ENCODE data around the gene SNRNP48. TPM values are rescaled to one million over a fixed set of nuclear protein-coding genes. Genes with fewer than 3 reads are reported as not detected.

The SNRNP48 gene, protein sequence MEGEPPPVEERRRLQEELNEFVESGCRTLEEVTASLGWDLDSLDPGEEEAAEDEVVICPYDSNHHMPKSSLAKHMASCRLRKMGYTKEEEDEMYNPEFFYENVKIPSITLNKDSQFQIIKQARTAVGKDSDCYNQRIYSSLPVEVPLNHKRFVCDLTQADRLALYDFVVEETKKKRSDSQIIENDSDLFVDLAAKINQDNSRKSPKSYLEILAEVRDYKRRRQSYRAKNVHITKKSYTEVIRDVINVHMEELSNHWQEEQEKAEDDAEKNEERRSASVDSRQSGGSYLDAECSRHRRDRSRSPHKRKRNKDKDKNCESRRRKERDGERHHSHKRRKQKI
- 10 to 100 TPM in 2 of 4 donors, 1 to 10 TPM in 2; 8.8 to 15.3 (median 10.7) TPM for total RNA-seq

DNA sequence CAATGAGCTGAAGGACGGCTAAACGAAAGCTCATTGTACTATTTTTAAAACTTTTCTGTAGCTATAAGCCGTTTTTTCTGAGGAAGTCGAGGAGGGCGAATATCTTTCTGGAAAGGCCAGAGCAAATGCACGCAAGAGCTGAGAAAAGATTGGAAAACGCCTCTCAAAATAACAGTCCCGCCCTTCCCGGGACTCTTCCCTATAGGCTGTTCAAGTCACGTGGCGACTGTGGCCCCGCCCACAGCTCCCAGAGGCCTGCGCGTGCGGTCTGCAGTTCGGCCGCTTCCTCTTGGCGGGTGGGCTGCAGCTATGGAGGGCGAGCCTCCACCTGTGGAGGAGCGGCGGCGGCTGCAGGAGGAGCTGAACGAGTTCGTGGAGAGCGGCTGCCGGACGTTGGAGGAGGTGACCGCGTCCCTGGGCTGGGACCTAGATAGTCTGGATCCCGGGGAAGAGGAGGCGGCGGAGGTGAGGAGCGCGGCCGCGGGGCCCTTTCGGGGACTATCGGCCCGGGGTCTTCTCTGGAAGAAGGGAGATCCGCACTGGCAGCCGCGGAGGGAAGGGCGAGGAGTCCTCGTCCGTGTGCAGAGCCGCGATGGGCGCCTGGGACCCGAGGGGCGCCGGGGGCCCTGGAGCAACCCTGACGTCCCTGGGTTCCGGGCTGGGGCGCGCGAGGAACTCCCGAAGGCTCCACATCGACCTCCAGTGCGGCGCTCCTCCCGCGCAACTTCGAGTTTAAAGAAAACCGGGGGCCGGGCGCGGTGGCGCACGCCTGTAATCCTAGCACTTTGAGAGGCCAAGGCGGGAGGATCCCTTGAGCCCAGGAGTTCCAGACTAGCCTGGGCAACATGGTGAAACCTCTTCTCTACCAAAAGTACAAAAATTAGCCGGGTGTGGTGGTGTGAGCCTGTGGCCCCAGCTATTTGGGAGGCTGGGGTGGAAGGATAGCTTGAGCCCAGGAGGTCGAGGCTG, at the start of gene SNRNP48:
Gene SNRNP48 (plus strand): TSS at position 250 of the 969 bp plus-strand sequence. CDS start 60 bp downstream, at position 310.
- no peak for TF ChIP-seq POLR2A (IDR thresholded peaks at IDR 0.05)
- TF ChIP-seq, protein P1, sequence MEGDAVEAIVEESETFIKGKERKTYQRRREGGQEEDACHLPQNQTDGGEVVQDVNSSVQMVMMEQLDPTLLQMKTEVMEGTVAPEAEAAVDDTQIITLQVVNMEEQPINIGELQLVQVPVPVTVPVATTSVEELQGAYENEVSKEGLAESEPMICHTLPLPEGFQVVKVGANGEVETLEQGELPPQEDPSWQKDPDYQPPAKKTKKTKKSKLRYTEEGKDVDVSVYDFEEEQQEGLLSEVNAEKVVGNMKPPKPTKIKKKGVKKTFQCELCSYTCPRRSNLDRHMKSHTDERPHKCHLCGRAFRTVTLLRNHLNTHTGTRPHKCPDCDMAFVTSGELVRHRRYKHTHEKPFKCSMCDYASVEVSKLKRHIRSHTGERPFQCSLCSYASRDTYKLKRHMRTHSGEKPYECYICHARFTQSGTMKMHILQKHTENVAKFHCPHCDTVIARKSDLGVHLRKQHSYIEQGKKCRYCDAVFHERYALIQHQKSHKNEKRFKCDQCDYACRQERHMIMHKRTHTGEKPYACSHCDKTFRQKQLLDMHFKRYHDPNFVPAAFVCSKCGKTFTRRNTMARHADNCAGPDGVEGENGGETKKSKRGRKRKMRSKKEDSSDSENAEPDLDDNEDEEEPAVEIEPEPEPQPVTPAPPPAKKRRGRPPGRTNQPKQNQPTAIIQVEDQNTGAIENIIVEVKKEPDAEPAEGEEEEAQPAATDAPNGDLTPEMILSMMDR (IDR thresholded peaks at IDR 0.05): no peak
- 1 to 2% methylated on average over 64 to 69 of the region's 72 CpGs for WGBS, 2 donors
- DNase-seq (ENCODE audit: low spot score in 2 of 2): peak; percentile 96 to 98
- peak within 1 kb of the TSS; percentile 92 for H3K4me3 ChIP-seq (ENCODE audit: low read depth, poor library complexity, severe bottlenecking)
- intact Hi-C loops (cut with DNase I; ENCODE audit: low total_unique reads): no loop called here

DNA sequence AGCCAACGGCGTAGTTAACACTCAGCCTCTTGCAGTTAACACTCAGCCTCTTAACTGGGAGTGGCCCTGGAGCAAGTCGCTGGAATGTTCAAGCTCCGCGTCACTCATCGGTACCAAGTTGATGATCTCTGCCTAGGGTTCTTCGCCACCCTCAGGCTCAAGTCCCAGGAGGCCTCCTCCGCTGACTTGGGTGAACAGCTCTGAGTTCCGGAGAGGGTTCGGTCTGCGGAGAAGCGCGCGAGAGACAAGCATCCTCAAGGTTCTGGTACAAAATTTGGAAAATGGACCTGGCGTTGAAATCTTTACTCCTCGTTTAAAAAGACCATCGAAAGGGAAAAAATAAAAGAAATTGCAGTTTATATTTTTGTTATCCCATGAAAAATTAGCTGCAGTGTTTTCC, 49.4 kb upstream of the SNRNP48 start:
- DNase-seq (ENCODE audit: low spot score in 2 of 2): no peak
- H3K4me3 ChIP-seq (ENCODE audit: low read depth, poor library complexity, severe bottlenecking): no peak overlapping the region
- no peak for TF ChIP-seq POLR2A (IDR thresholded peaks at IDR 0.05)
- TF ChIP-seq, protein P1 (IDR thresholded peaks at IDR 0.05): no peak
- 17 to 21% methylated on average over 17 of the region's 17 CpGs for WGBS, 2 donors
- intact Hi-C loops (cut with DNase I; ENCODE audit: low total_unique reads): no loop called here

DNA sequence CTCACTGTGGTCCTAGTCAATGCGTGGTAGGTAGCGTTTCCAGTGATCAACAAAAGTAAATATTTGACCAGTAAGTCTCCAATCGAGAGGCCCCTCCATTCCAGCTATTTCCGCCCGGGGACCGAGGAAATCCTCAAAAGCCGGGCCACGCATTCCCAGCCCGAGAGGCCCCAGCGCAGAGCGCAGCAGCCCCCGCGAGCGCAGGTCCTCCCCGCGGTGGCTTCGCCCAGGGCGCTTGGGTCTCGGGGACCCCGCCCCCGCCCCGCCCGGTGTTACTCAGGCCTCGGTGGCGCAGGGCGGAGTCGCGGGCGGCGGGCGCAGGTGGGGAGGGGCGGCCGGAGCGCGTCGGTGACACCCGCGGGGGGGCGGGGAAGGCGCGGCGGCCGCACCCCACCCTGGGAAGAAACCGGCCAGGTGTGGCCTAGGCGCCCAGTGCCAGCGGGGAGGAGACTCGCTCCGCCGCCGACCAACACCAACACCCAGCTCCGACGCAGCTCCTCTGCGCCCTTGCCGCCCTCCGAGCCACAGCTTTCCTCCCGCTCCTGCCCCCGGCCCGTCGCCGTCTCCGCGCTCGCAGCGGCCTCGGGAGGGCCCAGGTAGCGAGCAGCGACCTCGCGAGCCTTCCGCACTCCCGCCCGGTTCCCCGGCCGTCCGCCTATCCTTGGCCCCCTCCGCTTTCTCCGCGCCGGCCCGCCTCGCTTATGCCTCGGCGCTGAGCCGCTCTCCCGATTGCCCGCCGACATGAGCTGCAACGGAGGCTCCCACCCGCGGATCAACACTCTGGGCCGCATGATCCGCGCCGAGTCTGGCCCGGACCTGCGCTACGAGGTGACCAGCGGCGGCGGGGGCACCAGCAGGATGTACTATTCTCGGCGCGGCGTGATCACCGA, 48.6 kb upstream of the SNRNP48 start, which contains the start of gene DSP:
Gene DSP (plus strand): TSS at position 497 of the 890 bp plus-strand sequence. CDS start 245 bp downstream, at position 742.
- intact Hi-C loops (cut with DNase I; ENCODE audit: low total_unique reads): no loop called here
- WGBS, 2 donors: 1 to 3% methylated on average over 15 to 68 of the region's 105 CpGs

DNA sequence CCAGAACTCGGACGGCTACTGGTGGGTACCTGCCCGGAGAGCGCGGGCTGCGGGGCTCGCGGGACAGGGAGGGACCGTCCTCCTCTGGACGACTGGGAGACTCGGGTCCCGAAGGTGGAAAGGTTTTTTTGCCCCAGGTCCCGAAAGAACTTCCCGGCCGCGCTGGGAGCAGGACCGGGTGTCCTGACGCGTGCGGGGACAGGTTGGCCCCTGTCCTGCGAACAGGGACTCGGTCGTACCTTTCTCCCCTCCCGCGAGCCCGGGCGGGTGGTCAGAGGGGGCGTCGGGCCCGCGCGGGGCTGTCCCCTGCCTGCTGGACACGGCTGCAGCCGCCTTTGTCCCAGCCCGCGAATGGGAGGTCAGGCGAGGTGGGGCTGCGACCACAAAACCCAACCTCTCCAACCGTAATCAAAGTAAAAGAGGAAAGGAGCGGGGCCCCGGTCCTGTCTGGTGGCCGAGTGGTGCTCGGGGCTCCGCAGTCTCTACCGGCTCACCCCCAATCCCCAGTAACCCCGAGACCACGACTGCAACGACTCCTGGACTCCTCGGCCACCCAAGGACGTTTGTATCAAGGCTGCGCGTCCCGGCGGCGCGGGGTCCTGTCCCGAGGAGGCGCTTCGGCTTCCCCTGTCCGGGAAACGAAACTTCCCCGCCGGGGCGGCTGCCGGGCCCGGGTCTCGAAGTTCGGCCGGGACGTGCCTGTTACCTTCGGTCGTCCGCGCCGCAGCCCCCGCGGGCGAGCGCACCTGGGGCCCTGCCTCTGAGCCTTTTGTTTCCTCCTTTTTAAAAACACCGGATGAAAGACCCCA, 47.7 kb upstream of the SNRNP48 start:
- intact Hi-C loops (cut with DNase I; ENCODE audit: low total_unique reads): no loop called here
- 0 to 1% methylated on average over 32 to 75 of the region's 80 CpGs for WGBS, 2 donors

More for the DNA sequence above, 48.6 kb upstream of the SNRNP48 start, which contains the start of gene DSP:
- no peak for TF ChIP-seq POLR2A (IDR thresholded peaks at IDR 0.05)
- TF ChIP-seq, protein P1 (IDR thresholded peaks at IDR 0.05): no peak
- DNase-seq (ENCODE audit: low spot score in 2 of 2): peak; percentile 68 to 91
- H3K4me3 ChIP-seq (ENCODE audit: low read depth, poor library complexity, severe bottlenecking): peak within 1 kb of the TSS; percentile 65

More for the DNA sequence above, 47.7 kb upstream of the SNRNP48 start:
- H3K4me3 ChIP-seq (ENCODE audit: low read depth, poor library complexity, severe bottlenecking): peak overlapping the region; percentile 65
- no peak for TF ChIP-seq POLR2A (IDR thresholded peaks at IDR 0.05)
- TF ChIP-seq, protein P1 (IDR thresholded peaks at IDR 0.05): no peak
- peak in 1 of 2 donors; percentile 91 for DNase-seq (ENCODE audit: low spot score in 2 of 2)
